GM12892 (cell line): ENCODE data around the gene KRTAP21-1. TPM values are rescaled to one million over a fixed set of nuclear protein-coding genes. Genes with fewer than 3 reads are reported as not detected.
"Not testable (repeated sequence)": the region's sequence is repeated elsewhere in the genome, so short reads cannot be mapped to it uniquely, and the experiment has no call there.

Experiments used
- DNase-seq: peaks from one replicate; pipeline ENCODE4 v3.0.0; 2011; ENCODE audit not compliant: insufficient read length
- FAIRE-seq: peaks from 2 replicates; lab custom pipeline; 2011; peaks lifted over from hg19 to GRCh38; lab: Jason Lieb, UNC
- POLR2A ChIP-seq: IDR thresholded peaks from 2 replicates; pipeline ENCODE4 v1.6.1; 2011; ENCODE audit warnings: low read depth, low read length, control low read depth
- POLR2AphosphoS5 ChIP-seq: IDR thresholded peaks from 2 replicates; pipeline ENCODE4 v1.6.1; 2011; ENCODE audit warnings: low read depth, low read length, control low read depth
- TAF1 ChIP-seq: IDR thresholded peaks from 2 replicates; pipeline ENCODE4 v1.6.1; 2011; ENCODE audit warnings: low read depth, mild to moderate bottlenecking, control low read depth, low read length, borderline replicate concordance
- polyA plus RNA-seq: library from polyadenylated mRNA; unstranded; fragments of >200 nt; gene quantifications from one replicate; pipeline ENCODE4 v1.2.1, GENCODE V29; 2012; ENCODE audit warnings: missing spikeins, inconsistent platforms; ENCODE audit not compliant: missing spikeins

The KRTAP21-1 gene
- not detected for polyA plus RNA-seq

GRCh38 chr21:30755328-30755727 lies at the start of gene KRTAP21-1:
Gene KRTAP21-1 (minus strand): TSS chr21:30755428. CDS start chr21:30755378, 50 bp downstream.
- DNase-seq, FAIRE-seq: not testable (repeated sequence)

DNA sequence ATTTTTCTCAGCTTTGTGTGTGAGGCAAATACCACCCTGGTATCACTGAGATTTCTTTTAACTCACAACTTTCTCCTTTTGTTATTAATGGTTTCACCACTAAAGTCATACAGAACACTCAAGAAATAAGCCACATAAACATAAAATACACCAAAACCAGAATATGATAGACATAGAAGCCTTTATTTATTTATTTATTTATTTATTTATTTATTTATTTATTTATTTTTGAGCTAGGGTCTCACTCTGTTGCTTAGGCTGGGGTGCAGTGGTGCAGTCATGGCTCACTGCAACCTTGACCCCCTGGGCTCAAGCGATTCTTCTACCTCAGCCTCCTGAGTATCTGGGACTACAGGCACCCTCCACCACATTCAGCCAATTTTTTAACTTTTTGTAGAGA lies 45.4 kb upstream of the KRTAP21-1 start:
- no peak for DNase-seq
- no peak for FAIRE-seq
- TF ChIP-seq POLR2A (no peak), POLR2AphosphoS5 (no peak), TAF1 (no peak)

DNA sequence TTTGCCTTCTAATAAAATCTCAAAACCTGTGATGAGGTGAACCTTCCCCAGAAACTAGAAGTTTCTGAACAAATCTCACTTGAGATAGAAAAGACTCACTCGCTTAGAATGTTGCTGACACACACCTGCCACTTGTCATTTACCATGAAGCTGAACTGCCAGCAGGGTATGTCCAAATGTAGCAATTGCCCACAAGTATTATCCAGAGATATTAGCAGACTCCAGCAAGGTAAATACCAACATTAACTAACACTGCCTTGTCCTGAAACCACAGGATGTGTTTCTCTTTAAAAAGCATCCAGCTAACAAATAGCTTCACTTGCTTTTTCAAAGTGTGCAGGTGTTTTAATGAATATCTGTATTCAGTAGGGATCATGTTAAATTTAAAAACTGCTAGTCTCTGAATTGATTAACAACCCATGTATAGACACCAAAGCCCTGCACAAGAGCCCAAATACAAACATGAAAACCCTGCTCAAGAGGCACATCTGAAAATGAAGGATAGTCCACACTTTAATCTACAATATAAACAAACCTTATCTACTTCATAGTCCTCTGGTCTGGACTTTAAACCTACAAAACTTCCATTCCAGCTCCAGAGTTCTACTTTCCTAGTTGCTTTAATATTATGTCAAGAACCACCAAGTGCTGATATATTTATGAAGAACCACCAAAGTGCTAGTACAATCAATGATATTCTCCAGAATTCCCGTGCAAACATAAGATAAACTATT lies 38.5 kb upstream of the KRTAP21-1 start:
- TF ChIP-seq TAF1 (no peak), POLR2AphosphoS5 (no peak), POLR2A (no peak)
- FAIRE-seq = no peak
- DNase-seq = no peak

DNA sequence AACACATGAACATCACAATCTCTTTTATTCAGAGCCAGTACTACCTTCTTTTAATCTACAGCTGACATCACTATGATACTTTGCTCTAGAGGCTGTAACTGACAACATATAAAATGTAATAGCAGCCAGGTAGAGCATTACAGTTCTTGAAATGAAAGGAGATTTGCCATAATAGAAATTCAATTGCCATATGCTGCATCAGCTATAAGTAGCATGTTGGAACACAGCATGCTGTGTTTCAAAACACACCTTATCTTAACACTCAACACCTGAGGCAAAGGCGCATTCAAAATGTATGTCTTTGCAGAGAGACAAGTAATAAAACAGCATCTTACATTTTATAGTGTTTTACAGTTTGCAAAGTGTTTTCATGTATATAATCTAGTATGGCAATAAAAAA lies 24.0 kb upstream of the KRTAP21-1 start:
- TF ChIP-seq POLR2A (no peak), POLR2AphosphoS5 (no peak), TAF1 (no peak)
- FAIRE-seq = no peak
- DNase-seq = no peak

GRCh38 chr21:30769724-30770431 lies 14.7 kb upstream of the KRTAP21-1 start:
- no peak for FAIRE-seq
- no peak for TF ChIP-seq TAF1
- TF ChIP-seq POLR2AphosphoS5 = no peak
- no peak for TF ChIP-seq POLR2A
- no peak for DNase-seq

GRCh38 chr21:30760776-30761175 lies 5.5 kb upstream of the KRTAP21-1 start:
- FAIRE-seq (no peak), DNase-seq (no peak)
- TF ChIP-seq POLR2A (no peak), TAF1 (no peak), POLR2AphosphoS5 (no peak)

- DNase-seq (no peak), FAIRE-seq (no peak)
Measured at GRCh38 chr21:30758306-30758705, 3.1 kb upstream of the KRTAP21-1 start.

GRCh38 chr21:30747159-30747558 lies 8.1 kb downstream of the KRTAP21-1 start, which contains the start of gene KRTAP21-2:
Gene KRTAP21-2 (minus strand): TSS chr21:30747259. CDS start chr21:30747202, 57 bp downstream.
- TF ChIP-seq POLR2A (no peak), POLR2AphosphoS5 (no peak), TAF1 (no peak)
- FAIRE-seq (no peak), DNase-seq (no peak)

More at GRCh38 chr21:30758306-30758705, 3.1 kb upstream of the KRTAP21-1 start:
- no peak for TF ChIP-seq TAF1

- no peak for TF ChIP-seq POLR2AphosphoS5
- TF ChIP-seq POLR2A = no peak
- no peak for TF ChIP-seq TAF1
- FAIRE-seq (no peak), DNase-seq (no peak)
Measured at GRCh38 chr21:30740462-30740861, 14.8 kb downstream of the KRTAP21-1 start.

DNA sequence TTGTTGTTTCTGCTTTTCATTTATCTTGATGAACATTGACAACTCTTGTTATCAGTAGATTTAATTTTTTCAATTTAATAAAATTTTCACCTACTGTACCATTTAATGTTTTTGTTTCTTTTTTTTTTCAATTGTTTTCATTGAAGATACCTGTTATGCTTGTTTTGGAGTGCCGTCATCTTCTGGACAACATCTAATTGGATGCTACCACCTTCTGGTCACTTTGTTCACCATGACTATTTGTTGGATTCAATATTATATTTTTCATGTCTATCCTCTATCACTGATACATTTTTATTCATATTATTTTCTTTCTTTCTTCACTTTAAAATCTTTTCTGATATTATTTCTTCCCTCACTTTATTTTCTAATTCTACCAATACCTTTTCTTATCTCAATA lies 22.2 kb downstream of the KRTAP21-1 start:
- DNase-seq (no peak), FAIRE-seq (no peak)
- TF ChIP-seq POLR2A (no peak), POLR2AphosphoS5 (no peak), TAF1 (no peak)

- no peak for FAIRE-seq
- no peak for DNase-seq
- TF ChIP-seq TAF1 (no peak), POLR2AphosphoS5 (no peak)
Measured at GRCh38 chr21:30726726-30727125, 28.5 kb downstream of the KRTAP21-1 start.

GRCh38 chr21:30719401-30719800 lies 35.8 kb downstream of the KRTAP21-1 start:
- DNase-seq (no peak), FAIRE-seq (no peak)
- no peak for TF ChIP-seq POLR2AphosphoS5
- TF ChIP-seq TAF1 = no peak
- TF ChIP-seq POLR2A = no peak
